NCI-H1105 treated with DMSO at 0.1 percent for 48 hours (cell line): ENCODE data around the gene DCAF15.

Source experiments
- DNase-seq: peaks from one replicate; lab custom pipeline; 2025; lab: John Stamatoyannopoulos, UW

The DCAF15 gene

DNA sequence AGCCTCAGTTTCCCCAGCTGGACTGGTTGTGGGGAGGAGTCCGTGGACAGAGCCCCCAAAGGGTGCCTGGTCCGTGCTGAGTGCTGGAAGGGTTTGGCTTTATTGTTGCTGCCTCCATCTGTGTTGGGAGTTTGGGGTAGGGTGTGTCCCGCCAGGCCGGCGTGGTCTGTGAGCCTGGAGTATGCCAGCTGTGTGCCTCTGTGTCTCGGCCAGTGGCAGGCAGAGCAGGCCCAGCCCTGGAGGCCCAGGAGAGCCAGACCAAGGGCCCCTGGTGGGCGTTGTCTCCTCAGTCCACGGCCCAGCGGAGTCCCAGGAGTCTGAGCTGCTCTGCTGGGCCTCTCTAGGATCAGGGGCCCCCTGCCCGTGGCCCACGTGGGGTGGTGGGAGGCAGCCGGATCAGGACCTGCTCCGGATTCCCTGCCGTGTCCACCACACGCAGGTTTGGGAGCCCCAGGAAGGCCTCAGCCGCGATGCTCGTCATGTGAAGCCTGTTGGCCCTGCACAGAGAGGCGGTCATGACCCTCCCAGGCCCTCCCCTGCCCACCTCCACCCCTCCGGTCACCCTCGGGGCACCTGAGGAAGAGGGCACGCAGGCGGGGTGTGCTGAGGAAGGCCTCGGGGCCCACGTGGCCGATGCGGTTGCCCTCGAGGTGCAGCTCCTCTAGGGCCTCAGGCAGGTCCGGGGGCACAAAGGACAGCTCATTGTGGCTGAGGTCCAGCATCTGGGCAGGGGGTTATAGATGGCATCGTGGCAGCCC, 20.7 kb upstream of the DCAF15 start:
- DNase-seq, result no peak

DNA sequence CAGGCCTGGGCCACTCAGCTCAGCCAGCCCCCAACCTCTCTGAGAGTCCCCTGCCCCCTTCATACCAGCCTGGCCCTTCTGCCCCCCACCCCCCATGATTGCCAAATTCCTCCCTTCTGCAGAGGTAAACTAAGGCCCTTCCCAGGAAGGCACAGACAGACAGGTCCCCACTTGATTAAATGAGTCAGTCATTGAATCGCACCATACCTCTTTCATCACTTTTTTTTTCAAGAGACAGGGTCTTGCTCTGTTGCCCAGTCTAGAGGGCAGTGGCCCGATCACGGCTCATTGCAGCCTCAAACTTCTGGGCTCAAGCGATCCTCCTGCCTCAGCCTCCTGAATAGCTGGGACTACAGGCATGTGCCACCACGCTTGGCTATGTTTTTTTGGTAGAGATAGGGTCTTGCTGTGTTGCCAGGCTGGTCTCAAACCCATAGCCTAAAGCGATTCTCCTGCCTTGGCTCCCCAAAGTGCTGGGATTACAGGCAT, 20.1 kb upstream of the DCAF15 start:
- no peak for DNase-seq

DNA sequence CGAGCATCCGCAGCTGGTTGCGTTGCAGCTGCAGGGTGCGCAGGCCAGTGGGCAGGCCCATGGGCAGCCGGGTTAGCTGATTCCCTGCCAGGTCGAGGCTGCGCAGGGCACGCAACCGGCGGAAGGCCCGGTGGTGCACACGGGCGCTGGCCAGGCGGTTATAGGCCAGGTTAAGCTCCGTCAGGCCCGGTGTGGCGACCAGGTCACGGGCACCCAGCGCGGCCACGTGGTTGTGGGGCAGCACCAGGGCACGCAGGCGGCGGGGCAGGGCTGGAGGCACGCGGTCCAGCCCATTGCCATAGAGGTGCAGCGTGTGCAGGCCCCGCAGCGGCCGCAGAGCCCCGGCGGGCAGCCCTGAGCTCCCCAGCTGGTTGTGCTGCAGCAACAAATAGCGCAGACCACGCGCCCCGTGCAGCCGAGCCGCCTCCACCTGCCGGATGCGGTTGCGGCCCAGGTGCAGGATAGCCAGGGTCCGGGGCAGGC, 19.4 kb upstream of the DCAF15 start:
- peak; percentile 2 for DNase-seq

DNA sequence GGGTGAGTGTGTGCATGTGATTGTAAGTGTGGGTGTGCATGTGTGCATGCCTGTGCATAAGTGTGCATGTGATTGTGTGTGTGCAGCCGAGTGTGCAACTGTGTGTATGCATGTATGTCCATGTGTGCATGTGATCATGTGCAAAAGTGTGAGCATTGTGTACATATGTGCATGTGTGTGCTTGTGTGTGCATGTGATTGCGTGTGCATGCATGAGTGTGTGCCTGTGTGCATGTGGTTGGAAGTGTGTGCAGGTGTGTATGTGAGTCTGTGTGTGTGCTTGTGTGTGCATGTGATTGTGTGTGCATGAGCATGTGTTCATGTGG, 17.6 kb upstream of the DCAF15 start:
- DNase-seq, result no peak

DNA sequence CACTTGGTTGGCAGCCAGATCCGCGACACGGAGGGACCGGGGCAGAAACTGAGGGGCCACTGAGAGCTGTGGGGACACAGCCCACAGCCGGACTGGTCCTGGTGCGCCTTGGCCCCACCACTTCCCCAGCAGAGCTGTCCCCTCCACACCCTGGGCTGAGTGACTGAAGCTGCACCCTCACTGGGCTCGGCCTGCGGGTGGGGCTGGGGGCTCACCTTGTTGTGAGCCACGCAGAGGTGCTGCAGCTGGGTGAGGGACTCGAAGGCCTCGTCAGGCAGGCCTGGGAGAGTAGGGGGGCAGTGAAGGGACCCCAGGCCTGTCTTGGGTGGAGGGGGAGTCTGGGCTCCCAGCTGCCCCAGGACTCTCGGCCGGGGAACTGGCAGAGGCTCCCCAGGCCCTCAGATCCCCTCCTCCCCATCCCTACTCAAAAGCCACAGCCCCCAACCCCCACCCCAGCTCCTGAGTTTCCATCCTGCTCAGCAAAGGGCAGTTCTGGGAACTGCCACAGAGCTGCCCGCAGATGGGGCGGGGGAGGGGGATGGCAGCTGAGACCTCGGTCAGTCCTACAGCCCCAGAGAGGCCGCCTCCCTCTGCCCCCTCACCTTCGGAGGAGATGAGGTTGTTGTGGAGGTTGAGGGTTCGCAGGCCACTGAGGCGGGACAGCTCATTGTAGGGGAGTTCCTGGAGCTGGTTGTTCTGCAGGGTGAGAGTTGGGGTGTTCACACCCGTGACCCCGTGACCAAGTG, 16.4 kb upstream of the DCAF15 start:
- DNase-seq, result no peak

DNA sequence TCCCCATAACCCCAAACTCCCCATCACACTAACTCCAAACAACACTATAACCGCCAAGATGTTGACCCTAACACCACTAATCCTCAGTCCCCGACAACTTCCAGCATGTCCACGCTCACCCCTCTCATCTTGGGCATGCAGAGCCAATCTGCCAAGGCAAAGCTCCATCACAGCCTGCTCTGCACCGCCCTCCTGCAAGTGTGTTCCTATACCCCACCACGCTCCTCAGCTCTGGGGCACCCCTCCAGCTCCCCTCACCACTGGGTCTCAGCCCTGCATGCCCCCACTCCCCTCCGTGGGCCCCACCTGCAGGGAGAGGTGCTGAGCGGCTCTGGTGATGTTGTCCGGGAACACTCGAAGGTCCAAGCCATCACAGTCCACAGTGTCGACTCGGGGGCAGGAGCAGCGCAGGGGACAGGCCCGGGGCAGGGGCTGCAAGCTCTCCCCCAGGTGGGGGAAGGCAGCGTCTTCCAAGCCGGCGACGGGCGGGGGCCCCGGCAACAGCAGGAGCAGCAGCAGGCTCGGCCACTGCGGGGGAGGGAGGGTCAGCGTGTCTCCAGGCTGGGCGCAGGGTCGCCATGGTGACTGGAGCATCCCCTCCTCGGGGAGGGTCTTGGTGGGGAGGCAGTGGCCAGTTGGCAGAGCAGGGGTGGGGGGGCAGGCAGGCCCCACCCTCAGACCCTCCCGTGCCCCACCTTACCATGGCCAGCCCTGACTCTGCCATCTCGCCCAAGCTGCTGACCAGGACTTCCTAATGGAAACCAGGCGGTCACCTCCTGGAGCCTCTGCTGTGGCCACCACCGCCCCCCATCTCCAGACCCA, 14.6 kb upstream of the DCAF15 start:
- no peak for DNase-seq

DNA sequence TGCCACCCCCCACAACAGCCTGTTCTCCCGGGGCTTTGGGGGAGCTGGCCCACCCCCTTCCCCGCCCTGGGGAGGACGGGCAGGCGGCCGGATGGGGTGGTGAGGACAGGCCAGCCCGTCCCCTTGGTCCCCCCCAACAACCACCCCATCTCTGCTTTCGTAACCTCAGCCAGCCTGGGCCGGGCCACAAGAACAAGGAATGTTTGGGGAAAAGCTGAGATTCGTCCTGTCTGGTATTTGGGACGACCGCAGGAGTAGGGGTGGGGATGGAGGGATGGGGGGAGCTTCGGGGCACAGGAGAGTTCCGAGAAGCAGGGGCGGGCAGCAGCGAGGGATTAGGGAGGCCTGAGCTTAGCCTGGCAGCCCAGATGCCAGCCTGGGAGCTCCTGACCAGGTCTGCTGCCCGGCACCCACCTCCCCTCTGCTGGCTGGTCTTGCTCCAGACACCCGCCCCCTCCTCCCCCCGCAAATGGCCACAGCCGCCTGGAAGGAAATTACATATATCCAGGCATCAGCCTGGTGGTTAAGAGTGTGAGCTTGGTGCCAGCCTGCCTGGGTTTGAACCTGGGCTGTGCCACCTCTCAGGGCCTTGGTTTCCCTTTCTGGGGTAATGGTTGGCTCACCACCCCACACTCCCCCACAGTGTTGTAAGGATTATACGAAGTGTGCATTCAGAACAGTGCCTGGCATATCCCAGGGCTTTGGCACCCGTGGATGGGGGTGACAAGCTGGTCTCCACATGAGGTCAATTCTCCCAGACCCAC, 13.8 kb upstream of the DCAF15 start, which contains the start of gene PODNL1:
PODNL1 (minus strand) TSS at position 117 of the 764 bp plus-strand sequence. CDS start 236 bp downstream, outside the sequence.
- DNase-seq, result no peak

DNA sequence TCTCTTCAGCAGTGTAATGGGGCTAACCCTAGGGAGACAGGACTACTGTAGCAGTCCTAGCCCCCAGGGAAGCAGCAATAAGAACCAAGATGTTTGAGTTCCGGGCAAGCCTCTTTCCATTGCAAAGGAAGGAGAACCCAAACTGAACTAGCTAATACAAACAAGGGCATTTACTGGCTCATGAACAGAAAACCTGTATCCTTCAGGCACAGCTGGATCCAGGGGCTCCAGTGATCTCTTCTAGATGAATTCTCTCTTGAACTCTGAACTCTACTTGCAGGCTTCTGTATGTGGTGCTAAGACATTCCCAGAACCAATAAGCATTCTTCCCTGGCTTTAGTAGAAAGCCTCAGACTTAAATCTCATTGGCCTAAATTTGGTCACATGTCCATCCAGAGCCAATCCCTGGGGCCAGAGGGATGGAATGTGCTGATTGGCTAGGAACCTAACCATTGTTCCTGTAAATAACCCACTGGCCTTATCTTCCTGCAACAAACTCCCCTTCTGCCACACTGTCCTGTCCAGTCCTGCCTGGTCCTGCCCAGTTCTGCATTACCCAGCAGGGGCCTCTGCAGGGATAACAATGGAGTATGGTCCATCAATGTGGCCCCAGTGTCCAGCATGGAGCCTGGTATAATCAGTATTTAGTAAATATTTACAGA, 10.2 kb upstream of the DCAF15 start:
- no peak for DNase-seq

DNA sequence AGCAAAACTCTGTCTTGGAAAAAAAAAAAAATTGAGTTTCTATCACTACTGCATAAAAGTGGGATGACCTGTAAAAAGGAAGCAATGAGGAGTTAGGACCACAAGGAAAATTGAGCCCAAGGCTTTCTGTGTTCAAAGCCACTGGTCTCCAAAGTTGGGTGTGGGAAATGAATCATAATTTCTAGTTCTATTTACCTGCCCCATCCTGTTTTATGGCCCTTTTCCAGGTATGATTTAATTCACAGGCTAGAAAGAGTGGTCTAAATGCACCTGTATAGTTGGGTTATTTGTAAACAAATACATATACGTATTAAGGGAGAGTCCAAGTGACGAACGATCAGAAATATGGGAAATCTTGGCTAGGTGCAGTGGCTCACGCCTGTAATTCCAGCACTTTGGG, 5.9 kb upstream of the DCAF15 start:
- no peak for DNase-seq

DNA sequence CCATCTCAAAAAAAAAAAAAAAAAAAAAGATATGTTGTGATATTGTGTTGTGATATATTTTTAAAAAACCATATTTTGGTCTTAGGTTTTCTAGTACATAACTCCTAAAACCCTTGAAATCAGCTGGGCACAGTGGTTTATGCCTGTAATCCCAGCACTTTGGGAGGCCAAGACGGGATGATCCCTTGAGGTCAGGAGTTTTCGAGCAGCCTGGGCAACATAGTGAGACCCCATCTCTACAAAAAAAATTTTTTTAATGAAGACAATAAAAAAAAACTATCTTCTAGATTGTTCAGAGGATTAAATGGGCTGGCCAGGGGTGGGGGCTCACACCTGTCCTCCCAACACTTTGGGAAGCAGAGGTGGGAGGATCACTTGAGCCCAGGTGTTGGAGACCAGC, 1.3 kb upstream of the DCAF15 start:
- no peak for DNase-seq

DNA sequence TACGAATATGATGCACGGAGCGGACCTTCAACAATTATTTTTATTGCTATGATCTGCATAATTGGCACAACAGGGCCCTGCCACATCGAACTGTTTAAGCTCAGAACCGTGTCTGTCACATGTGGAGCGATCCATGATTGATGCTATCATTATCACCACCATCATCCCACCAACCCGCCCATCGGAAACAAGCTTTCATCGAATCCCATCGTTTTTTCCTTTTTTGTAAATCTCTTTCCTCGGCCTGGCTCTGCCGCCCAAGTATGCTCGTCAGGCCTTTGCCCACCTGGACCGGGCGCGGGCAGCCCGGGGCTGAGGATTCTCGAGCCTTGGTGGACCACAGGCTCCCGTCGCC, 533 bp upstream of the DCAF15 start:
- no peak for DNase-seq

DNA sequence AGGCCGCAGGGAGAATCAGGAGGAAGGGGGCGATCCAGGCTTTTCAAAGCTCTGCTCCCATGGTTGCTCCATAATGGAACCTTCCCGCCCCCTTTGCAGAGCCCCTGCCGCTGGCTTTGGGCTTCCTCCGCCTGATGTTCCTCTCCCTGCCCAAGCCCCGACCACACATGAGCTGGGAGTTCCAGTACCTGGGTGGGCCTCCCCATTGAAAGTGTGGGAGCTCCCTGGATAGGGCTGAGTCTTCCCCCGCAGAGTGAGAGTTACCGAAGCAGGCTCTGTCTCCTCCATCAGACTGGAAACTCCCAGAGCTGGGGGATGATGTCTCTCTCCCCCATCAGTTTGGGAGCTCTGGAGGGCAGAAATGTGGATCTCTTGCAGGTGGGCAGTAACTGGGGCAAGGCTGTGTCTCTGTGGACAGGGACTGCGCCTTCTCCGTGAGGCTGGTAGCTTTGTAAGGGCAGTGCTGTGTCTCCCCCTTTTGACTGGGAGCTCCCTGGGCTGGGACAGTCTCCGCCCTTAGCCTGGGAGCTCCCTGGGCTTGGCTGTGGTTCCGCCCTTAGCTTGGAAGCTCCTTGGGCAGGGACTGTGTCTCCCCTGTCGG, 722 bp downstream of the DCAF15 start:
- DNase-seq, result peak; percentile 38

DNA sequence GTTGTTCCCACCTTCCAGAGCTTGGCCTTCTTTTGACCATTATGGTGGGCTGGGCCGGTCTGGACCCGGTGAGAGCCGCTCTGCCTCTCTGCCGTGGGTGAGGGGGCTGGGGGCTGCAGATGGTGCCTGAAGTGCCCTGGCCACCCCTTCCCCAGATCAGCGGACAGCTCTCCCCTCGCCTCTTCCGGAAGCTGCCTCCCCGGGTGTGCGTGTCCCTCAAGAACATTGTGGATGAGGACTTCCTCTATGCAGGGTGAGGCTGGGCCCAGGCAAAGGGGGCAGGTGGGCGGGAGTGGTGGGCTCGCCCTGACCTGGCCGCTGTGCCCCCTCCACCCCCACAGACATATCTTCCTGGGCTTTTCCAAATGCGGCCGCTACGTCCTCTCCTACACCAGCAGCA, 1.9 kb downstream of the DCAF15 start:
- no peak for DNase-seq

DNA sequence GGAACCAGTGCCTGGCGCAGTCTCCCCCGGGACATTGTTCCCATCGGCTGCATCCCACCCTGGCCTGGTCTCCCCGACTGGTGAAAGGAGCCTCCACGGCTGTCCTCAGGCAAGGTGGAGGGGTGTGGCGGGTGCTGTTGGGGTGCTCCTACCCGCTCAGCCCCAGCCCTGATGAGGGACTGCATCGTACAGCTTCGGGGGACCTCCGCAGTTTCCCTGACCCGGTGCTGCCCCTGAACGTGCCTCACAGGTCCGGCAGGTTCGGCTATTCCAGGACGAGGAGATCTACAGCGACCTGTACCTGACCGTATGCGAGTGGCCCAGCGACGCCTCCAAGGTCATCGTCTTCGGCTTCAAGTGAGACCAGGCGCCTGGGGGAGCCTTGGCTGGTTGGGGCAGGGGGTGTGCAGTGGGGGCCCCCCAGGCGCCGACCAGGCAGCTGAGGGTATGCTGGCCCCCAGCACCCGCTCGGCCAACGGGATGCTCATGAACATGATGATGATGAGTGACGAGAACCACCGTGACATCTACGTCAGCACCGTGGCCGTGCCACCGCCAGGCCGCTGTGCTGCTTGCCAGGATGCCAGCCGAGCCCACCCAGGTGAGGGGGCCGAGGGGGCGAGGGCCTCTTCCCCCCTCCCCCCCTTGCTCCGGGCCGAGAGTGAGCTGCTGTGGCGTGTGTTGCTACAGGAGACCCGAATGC, 3.5 kb downstream of the DCAF15 start:
- DNase-seq, result no peak

DNA sequence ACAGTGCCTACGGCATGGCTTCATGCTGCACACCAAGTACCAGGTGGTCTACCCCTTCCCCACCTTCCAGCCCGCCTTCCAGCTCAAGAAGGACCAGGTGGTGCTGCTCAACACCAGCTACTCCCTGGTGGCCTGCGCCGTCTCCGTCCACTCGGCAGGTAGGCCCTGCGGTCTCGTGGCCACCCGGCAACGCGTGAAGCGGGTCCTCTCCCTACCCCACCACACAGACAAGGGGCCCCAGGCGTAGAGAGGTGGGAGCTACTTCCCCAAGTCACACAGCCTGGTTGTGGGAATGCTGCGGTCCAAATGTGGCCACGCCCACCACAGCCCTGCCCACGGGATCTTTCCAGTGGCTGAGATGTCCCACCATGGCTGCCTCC, 4.0 kb downstream of the DCAF15 start:
- no peak for DNase-seq

DNA sequence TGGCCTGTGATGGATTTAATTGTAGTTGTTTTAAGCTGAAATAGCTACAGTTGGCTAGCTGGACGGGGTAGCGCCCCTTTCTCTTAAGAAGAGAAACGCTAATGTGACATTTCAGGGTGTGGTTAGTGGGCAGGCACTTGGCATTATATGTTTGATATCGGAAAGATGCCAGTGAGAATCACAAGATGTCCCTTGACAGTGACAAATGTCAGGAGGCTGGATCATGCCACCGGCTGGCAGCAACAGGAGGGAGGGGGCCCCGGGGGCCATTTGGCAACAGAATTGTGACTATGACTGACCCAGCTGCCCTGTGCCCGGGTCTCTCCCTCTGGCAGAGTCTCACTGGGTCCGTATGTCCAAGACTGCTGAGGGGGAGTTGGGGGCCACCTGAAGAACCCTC, 4.7 kb downstream of the DCAF15 start:
- DNase-seq, result no peak

DNA sequence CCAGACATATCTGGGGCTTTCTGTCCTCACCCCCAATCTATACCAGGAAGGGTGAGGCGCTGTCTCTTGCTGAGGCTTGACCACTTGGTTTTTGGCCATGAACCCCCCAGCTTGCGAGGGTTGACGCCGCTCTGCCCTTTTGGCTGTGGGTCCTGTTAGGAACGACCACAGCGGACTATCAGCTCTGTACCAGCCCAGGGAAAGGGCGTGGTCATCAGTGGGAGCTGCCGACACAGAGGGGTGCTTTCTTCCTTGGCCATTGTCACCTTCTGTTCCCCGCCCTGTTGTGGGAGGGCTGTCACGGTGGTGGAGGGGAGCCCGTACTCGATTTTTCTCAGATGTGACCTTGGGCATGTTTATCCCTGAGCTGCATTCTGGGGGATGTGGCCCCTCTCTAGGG, 5.7 kb downstream of the DCAF15 start:
- DNase-seq, result no peak

DNA sequence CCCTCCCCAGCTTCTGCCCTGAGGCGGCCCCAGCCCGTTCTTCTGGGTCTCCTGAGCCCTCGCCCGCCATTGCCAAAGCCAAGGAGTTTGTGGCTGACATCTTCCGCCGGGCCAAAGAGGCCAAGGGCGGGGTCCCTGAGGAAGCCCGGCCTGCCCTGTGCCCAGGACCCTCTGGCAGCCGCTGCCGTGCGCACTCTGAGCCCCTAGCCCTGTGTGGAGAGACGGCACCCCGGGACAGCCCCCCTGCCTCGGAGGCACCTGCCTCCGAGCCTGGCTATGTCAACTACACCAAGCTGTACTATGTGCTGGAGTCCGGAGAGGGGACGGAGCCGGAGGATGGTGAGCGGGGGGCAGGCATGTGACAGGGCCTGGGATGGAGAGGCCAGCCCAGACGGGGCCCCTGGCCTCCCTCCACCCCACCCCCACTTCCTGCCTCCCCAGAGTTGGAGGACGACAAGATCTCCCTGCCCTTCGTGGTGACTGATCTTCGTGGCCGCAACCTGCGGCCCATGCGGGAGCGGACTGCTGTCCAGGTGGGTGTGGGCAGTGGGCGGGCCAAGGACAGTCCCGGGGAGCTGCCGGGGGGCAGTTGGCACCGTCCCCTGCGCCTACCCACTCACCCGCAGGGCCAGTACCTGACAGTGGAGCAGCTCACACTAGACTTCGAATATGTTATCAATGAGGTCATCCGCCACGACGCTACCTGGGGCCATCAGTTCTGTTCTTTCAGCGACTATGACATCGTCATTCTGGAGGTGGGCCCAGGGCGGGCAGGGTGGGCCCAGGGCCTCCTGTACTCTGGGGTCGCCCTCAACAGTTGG, 7.0 kb downstream of the DCAF15 start:
- DNase-seq, result no peak
